Vagina (tissue), 2 donors: ENCODE measurements around the gene NSUN7. TPM values are rescaled to one million over a fixed set of nuclear protein-coding genes. Genes with fewer than 3 reads are reported as not detected.

Experiments used
- DNase-seq, 2 donors: peaks; one replicate each; pipeline ENCODE4 v3.0.0-alpha.2; 2017; ENCODE audit errors: extremely low spot score in 2 of 2
- H3K27ac ChIP-seq: fragments of 200-600 bp; sonication (generic); one replicate; pipeline ENCODE4 v1.5.1; 2019
- H3K27me3 ChIP-seq: fragments of 200-600 bp; sonication (generic); one replicate; pipeline ENCODE4 v1.5.1; 2019
- H3K36me3 ChIP-seq, 2 donors: fragments of 200-600 bp; sonication (generic); one replicate each; pipeline ENCODE4 v1.5.1; 2017 to 2019
- H3K4me1 ChIP-seq: fragments of 200-600 bp; sonication (generic); one replicate; pipeline ENCODE4 v1.5.1; 2019
- H3K4me3 ChIP-seq, 2 donors: fragments of 200-600 bp; sonication (generic); 1 replicate in 1 of 2; 2 replicates in 1 of 2; pipeline ENCODE4 v1.5.1; 2016 to 2019
- H3K9me3 ChIP-seq: fragments of 200-600 bp; sonication (generic); one replicate; pipeline ENCODE4 v1.5.1; 2019
- POLR2A ChIP-seq, 2 donors: fragments of 450-650 bp; IDR thresholded peaks; one replicate each; pipeline ENCODE4 v1.6.1; 2017; ENCODE audit warnings: antibody characterized with exemption in 2 of 2, mild to moderate bottlenecking in 2 of 2, moderate library complexity in 2 of 2
- POLR2AphosphoS5 ChIP-seq, 2 donors: sonication (generic); formaldehyde crosslinking; IDR thresholded peaks; one replicate each; pipeline ENCODE4 v1.9.0; 2017; ENCODE audit warnings: antibody characterized with exemption in 2 of 2, mild to moderate bottlenecking in 2 of 2, low read depth in 1 of 2; ENCODE audit not compliant: insufficient read depth in 1 of 2
- intact Hi-C: fragments of 100-400 bp; cut with DNase I; formaldehyde crosslinking; loops from one replicate; pipeline ENCODE4 v1.15.1; 2023
- total RNA-seq: library from RNA; depleted of rRNA; stranded (reverse); fragments of >200 nt; gene quantifications from one replicate; pipeline ENCODE4 v1.2.3, GENCODE V29; 2016
- TF ChIP-seq, protein P1 (sequence below), 3 experiments: fragments of 450-650 bp in 2 of 3; fragments of 200-600 bp in 1 of 3; sonication (generic) in 1 of 3; IDR thresholded peaks; one replicate each; pipeline ENCODE4 v1.5.1; 2017 to 2019; ENCODE audit warnings: antibody characterized with exemption in 3 of 3, mild to moderate bottlenecking in 2 of 3, moderate library complexity in 2 of 3

Gene NSUN7
- total RNA-seq, 1 donor from 2014 or later: 5.6 TPM

DNA sequence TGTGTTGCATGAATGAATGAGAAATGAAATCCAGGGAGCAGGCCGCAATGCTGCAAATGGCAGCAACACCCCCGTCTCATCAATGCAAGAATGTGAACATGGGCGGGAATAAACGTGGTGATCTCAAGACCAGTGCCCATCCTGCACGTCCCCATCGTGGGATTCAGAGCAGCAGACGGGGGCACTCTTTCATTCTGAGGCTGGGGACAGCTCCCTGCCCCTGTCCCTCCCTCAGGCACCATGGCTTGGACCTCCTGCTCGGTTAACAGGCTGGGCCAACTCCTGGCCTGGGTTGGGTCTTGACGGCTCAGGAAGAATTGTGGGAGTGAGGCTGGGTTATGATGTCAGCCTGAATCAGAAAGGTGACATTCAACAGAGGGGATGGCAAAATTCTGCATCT, 78.9 kb downstream of the NSUN7 start:
- Histone ChIP-seq H3K27me3 (no peaks in the 10 kb centered on the region), H3K36me3 (peaks cover 0 to 43% of the 10 kb centered on the region in 2 donors), H3K27ac (no peak overlapping the region), H3K4me1 (no peaks in the 10 kb centered on the region), H3K4me3 (no peak overlapping the region), H3K9me3 (no peaks in the 10 kb centered on the region)
- intact Hi-C loops: no loop called here
- no peak for TF ChIP-seq POLR2A (IDR thresholded peaks at IDR 0.05)
- TF ChIP-seq, protein P1, sequence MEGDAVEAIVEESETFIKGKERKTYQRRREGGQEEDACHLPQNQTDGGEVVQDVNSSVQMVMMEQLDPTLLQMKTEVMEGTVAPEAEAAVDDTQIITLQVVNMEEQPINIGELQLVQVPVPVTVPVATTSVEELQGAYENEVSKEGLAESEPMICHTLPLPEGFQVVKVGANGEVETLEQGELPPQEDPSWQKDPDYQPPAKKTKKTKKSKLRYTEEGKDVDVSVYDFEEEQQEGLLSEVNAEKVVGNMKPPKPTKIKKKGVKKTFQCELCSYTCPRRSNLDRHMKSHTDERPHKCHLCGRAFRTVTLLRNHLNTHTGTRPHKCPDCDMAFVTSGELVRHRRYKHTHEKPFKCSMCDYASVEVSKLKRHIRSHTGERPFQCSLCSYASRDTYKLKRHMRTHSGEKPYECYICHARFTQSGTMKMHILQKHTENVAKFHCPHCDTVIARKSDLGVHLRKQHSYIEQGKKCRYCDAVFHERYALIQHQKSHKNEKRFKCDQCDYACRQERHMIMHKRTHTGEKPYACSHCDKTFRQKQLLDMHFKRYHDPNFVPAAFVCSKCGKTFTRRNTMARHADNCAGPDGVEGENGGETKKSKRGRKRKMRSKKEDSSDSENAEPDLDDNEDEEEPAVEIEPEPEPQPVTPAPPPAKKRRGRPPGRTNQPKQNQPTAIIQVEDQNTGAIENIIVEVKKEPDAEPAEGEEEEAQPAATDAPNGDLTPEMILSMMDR (IDR thresholded peaks at IDR 0.05): no peak
- no peak for TF ChIP-seq POLR2AphosphoS5 (IDR thresholded peaks at IDR 0.05; ENCODE audit: insufficient read depth in 1 of 2, low read depth in 1 of 2)
- no peak for DNase-seq

DNA sequence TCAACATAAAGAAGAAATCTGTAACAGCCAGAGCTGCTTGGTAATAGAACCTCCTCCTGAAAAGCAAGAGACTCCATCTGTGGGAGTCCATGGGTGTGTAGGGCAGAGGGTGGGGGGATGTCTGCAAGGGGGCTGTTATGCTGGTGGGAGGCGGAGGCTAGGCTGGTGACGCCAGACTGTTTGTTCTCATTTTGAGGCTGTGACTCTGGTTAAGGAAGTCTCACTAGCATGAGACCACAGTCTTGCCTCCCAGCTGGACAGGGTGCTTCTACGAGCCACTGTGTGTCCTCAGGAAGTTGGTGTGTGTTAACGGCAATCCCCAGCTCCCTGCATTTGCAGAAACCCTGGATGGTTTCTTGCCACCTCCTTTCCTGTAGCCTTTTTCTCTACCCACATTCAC, 79.8 kb downstream of the NSUN7 start:
- no peak for DNase-seq
- no peaks in the 10 kb centered on the region for H3K9me3 ChIP-seq
- H3K4me1 ChIP-seq: no peaks in the 10 kb centered on the region
- no peak overlapping the region for H3K27ac ChIP-seq
- H3K4me3 ChIP-seq: no peak overlapping the region
- peaks cover 0 to 38% of the 10 kb centered on the region in 2 donors for H3K36me3 ChIP-seq
- TF ChIP-seq, protein P1 (IDR thresholded peaks at IDR 0.05): no peak
- TF ChIP-seq POLR2AphosphoS5 (IDR thresholded peaks at IDR 0.05; ENCODE audit: insufficient read depth in 1 of 2, low read depth in 1 of 2) (no peak), POLR2A (IDR thresholded peaks at IDR 0.05) (no peak)
- intact Hi-C loops: no loop called here
- no peaks in the 10 kb centered on the region for H3K27me3 ChIP-seq

DNA sequence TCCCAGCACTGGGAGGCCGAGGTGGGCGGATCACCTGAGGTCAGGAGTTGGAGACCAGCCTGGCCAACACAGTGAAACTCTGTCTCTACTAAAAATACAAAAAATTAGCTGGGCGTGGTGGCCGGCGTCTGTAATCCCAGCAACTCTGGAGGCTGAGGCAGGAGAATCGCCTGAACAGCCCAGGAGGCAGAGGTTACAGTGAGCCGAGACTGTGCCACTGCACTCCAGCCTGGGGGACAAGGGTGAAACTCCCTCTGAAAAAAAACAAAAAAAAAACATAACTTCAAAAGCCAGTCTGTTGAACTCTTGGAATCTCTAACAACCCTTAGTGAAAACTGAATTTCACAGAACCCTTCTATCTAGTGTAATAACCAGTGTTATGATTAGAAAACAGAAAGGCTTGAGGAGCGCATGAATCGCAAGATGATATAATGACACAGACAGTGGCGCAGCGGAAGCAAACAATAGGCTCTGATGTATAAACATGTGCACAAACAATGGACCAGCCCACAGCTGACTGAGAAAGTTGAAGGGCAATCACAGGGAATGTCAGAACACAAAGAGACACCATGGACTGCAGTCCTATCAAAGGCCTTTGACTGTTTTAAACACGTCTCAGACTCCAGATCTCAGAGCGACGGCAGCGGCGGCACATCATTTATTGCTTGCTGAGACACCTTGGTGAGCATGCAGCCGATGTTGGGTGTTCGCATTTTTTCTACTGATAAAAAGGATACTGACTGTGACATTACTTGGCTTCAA, 81.6 kb downstream of the NSUN7 start:
- no peak overlapping the region for H3K27ac ChIP-seq
- H3K4me3 ChIP-seq: no peak overlapping the region
- intact Hi-C loops: no loop called here
- no peak for DNase-seq
- no peaks in the 10 kb centered on the region for H3K4me1 ChIP-seq
- no peaks in the 10 kb centered on the region for H3K27me3 ChIP-seq
- H3K9me3 ChIP-seq: no peaks in the 10 kb centered on the region
- TF ChIP-seq, protein P1 (IDR thresholded peaks at IDR 0.05): no peak
- TF ChIP-seq POLR2A (IDR thresholded peaks at IDR 0.05) (no peak), POLR2AphosphoS5 (IDR thresholded peaks at IDR 0.05; ENCODE audit: insufficient read depth in 1 of 2, low read depth in 1 of 2) (no peak)
- peaks cover 0 to 21% of the 10 kb centered on the region in 2 donors for H3K36me3 ChIP-seq

DNA sequence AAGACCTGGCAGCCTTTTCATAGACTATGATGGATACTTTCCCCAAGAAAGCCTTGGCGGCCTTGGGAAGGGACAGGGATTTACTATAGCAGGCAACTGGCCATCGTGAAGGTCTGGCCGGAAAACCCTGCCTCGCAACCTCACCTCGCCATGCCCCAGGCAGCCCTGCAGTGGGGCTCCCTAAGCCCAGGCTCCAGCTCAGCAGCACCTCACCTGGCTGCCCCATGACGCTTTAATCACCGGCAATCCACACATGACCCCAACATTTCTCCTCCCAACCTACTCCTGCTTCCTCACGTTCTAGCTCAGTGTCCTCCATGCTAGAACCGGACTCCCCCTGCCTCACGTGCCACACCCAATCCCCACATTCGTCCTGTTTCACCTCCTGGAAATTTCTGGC, 82.4 kb downstream of the NSUN7 start:
- TF ChIP-seq POLR2AphosphoS5 (IDR thresholded peaks at IDR 0.05; ENCODE audit: insufficient read depth in 1 of 2, low read depth in 1 of 2): no peak
- TF ChIP-seq, protein P1 (IDR thresholded peaks at IDR 0.05): no peak
- TF ChIP-seq POLR2A (IDR thresholded peaks at IDR 0.05): no peak
- Histone ChIP-seq H3K27ac (no peak overlapping the region), H3K4me1 (no peaks in the 10 kb centered on the region), H3K27me3 (no peaks in the 10 kb centered on the region), H3K4me3 (no peak overlapping the region), H3K9me3 (no peaks in the 10 kb centered on the region), H3K36me3 (peaks cover 0 to 15% of the 10 kb centered on the region in 2 donors)
- DNase-seq: no peak
- intact Hi-C loops: no loop called here

DNA sequence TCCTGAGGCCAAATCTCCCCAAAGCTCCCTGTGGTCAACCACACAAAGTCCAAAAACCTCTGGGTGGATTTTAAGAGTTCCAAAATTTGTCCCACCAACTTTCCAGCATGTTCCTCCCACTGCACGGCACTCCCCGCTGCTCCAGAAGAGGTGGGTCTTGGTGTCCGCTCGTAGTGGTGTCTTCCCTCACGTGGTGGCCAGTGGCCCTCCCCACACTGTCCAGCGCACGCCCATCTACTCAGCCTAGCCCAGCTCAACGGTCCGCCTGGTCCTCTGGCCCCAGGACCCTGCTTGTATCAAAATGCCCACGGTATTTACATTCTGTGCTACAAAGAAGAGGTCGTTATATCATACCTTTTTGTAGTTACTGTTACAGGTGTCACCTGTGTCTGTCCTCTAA, 83.5 kb downstream of the NSUN7 start:
- TF ChIP-seq, protein P1 (IDR thresholded peaks at IDR 0.05): no peak
- TF ChIP-seq POLR2A (IDR thresholded peaks at IDR 0.05): no peak
- TF ChIP-seq POLR2AphosphoS5 (IDR thresholded peaks at IDR 0.05; ENCODE audit: insufficient read depth in 1 of 2, low read depth in 1 of 2): no peak
- intact Hi-C loops: no loop called here
- no peaks in the 10 kb centered on the region for H3K4me1 ChIP-seq
- no peaks in the 10 kb centered on the region for H3K27me3 ChIP-seq
- H3K4me3 ChIP-seq: no peak overlapping the region
- no peaks in the 10 kb centered on the region for H3K9me3 ChIP-seq
- H3K27ac ChIP-seq: no peak overlapping the region
- no peak for DNase-seq
- peaks cover 0 to 12% of the 10 kb centered on the region in 2 donors for H3K36me3 ChIP-seq
